Nephron progenitor cell (in vitro differentiated cells): ENCODE data around the gene ACTL10.

Experiments used
- DNase-seq: peaks from one replicate; pipeline ENCODE4 v3.0.0; 2021
- H3K27ac Mint-ChIP-seq: 2 replicates; pipeline ENCODE4 v1.8.0; 2021; ENCODE audit warnings: mild to moderate bottlenecking, moderate library complexity, mixed read lengths
- H3K27me3 Mint-ChIP-seq: 2 replicates; pipeline ENCODE4 v1.8.0; 2021; ENCODE audit warnings: mild to moderate bottlenecking, low read depth, mixed read lengths; ENCODE audit not compliant: poor library complexity
- H3K36me3 Mint-ChIP-seq: 2 replicates; pipeline ENCODE4 v1.8.0; 2021; ENCODE audit warnings: low read depth, mixed read lengths
- H3K4me1 Mint-ChIP-seq: 2 replicates; pipeline ENCODE4 v1.8.0; 2021; ENCODE audit warnings: mixed read lengths
- H3K4me3 Mint-ChIP-seq: 2 replicates; pipeline ENCODE4 v1.8.0; 2021; ENCODE audit warnings: mild to moderate bottlenecking, moderate library complexity, mixed read lengths
- H3K9me3 Mint-ChIP-seq: 2 replicates; pipeline ENCODE4 v1.8.0; 2021; ENCODE audit warnings: mild to moderate bottlenecking, moderate library complexity, mixed read lengths
- TF ChIP-seq, protein P1 (sequence below): fragments of 200-600 bp; sonication (generic); IDR thresholded peaks from 2 replicates; pipeline ENCODE4 v1.5.0; 2021; ENCODE audit warnings: antibody characterized with exemption

The ACTL10 gene

DNA sequence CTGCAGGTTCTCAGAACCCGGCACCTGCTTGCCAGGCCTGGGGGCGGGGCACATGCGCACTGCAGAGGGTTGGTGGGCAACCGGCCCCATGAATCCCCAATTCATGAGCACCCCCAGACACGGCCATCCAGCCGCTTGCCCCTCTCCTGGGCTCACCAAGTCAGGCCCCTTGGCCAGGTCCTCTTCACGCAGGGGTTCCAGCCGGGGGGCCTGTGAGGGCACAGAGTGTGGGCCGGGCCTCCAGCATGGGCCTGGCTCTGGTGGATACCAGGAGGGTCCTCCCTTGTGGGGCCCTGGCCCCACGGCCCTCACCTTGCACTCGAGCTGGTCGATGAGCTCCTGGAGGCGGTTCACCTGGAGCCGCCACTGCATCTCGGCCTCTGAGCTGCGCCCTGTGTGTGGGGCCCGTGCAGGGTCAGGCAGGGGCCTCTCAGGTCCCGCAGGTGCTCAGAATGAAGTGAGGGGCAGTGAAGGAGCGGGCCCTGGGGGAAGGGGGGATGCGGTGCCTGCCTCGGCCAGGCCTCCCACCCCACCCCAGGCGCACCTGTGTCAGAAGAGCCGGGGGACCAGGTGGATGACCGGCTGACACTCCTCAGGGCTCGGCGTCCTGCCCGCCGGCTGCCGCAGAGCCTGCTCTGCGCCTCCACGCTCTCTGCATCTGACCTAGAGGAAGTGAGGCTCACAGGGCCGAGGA lies 7.3 kb upstream of the ACTL10 start:
- no peak overlapping the region for H3K4me3 Mint-ChIP-seq
- TF ChIP-seq, protein P1, sequence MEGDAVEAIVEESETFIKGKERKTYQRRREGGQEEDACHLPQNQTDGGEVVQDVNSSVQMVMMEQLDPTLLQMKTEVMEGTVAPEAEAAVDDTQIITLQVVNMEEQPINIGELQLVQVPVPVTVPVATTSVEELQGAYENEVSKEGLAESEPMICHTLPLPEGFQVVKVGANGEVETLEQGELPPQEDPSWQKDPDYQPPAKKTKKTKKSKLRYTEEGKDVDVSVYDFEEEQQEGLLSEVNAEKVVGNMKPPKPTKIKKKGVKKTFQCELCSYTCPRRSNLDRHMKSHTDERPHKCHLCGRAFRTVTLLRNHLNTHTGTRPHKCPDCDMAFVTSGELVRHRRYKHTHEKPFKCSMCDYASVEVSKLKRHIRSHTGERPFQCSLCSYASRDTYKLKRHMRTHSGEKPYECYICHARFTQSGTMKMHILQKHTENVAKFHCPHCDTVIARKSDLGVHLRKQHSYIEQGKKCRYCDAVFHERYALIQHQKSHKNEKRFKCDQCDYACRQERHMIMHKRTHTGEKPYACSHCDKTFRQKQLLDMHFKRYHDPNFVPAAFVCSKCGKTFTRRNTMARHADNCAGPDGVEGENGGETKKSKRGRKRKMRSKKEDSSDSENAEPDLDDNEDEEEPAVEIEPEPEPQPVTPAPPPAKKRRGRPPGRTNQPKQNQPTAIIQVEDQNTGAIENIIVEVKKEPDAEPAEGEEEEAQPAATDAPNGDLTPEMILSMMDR: no peak
- H3K4me1 Mint-ChIP-seq: peaks cover 16% of the 10 kb centered on the region
- no peaks in the 10 kb centered on the region for H3K27me3 Mint-ChIP-seq
- H3K36me3 Mint-ChIP-seq: no peaks in the 10 kb centered on the region
- H3K9me3 Mint-ChIP-seq: no peaks in the 10 kb centered on the region
- DNase-seq: no peak
- no peak overlapping the region for H3K27ac Mint-ChIP-seq

DNA sequence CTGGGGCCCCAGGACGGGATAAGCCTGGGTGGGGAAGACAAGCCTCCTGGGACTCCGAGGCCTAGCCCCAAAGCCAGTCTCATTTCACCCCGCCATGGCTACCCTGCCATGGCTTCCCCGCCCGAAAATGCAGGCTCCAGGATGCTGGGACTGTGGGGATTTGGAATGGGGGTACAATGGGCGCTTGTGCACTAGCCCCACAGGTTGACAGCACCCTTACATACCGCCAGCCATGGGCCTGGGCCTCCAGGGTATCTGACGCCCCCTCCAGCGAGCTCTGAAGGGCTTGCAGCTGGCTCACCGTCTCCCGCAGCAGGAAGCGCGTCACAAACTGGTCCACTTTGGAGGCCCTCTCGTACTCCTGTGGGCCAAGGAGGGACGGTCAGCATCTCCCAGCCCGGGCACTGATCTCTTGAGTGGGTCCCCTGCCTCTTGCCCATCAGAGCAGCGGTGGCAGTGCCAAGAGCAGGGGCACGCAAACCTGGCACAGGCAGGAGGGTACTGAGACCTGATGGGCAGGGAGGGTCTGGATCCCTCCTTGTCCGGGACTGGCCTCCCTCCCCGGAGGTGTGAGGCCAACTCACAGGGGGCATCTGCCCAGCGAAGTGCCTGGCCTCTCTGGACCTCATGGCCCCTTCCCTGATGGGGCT lies 6.6 kb upstream of the ACTL10 start:
- H3K27me3 Mint-ChIP-seq: no peaks in the 10 kb centered on the region
- TF ChIP-seq, protein P1: no peak
- H3K4me1 Mint-ChIP-seq: peaks cover 17% of the 10 kb centered on the region
- H3K36me3 Mint-ChIP-seq: no peaks in the 10 kb centered on the region
- H3K27ac Mint-ChIP-seq: no peak overlapping the region
- H3K4me3 Mint-ChIP-seq: no peak overlapping the region
- no peaks in the 10 kb centered on the region for H3K9me3 Mint-ChIP-seq
- no peak for DNase-seq

DNA sequence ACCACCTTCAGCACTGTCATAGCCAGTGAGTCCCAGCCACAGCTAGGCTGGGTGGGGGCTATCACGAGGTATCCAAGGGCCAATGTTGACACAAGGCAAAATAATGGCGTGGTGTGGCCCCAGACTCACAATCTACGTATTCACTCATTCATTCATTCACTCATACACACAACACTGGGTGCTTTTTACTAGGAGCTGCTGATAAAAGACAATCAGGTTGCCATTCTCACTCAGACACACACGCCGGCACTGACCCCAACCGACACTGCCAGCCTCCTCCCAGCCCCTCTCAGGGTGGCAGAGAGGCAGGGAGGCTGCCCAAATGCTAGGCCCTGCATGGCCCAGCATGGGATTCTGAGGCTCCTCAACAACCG lies 6.1 kb upstream of the ACTL10 start:
- Mint-ChIP-seq H3K4me1 (peaks cover 22% of the 10 kb centered on the region), H3K4me3 (no peak overlapping the region), H3K9me3 (no peaks in the 10 kb centered on the region), H3K27me3 (no peaks in the 10 kb centered on the region), H3K27ac (no peak overlapping the region), H3K36me3 (no peaks in the 10 kb centered on the region)
- TF ChIP-seq, protein P1: no peak
- no peak for DNase-seq

DNA sequence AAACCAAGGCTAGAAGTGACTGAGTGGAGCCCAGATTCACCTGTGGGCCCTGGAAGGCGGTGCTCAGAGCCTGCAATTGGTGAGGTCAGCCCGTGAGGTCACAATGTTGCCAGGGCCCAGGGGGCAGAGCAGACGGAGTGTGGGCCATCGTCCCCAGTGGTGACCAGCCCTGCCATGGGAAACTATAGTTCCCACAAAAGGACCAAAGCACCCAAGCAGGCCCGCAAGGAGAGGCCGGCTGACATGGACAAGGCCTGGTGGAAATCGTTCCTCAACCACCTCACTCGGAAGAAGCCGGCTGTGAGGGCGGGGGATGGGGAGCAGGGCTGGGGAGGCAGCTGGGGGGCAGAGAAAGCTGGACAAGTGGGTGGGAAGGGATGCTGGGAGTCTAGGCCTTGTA lies 4.6 kb upstream of the ACTL10 start, which contains the start of gene C20orf144:
C20orf144 (plus strand) TSS at position 156 of the 400 bp plus-strand sequence; CDS start at position 175, 19 bp downstream.
- DNase-seq: no peak
- TF ChIP-seq, protein P1: no peak
- no peaks in the 10 kb centered on the region for H3K9me3 Mint-ChIP-seq
- H3K36me3 Mint-ChIP-seq: peaks cover 6% of the 10 kb centered on the region
- peak within 1 kb of the TSS; percentile 63 for H3K27ac Mint-ChIP-seq
- peak within 1 kb of the TSS; percentile 83 for H3K4me3 Mint-ChIP-seq
- H3K27me3 Mint-ChIP-seq: no peaks in the 10 kb centered on the region
- peaks cover 32% of the 10 kb centered on the region for H3K4me1 Mint-ChIP-seq

DNA sequence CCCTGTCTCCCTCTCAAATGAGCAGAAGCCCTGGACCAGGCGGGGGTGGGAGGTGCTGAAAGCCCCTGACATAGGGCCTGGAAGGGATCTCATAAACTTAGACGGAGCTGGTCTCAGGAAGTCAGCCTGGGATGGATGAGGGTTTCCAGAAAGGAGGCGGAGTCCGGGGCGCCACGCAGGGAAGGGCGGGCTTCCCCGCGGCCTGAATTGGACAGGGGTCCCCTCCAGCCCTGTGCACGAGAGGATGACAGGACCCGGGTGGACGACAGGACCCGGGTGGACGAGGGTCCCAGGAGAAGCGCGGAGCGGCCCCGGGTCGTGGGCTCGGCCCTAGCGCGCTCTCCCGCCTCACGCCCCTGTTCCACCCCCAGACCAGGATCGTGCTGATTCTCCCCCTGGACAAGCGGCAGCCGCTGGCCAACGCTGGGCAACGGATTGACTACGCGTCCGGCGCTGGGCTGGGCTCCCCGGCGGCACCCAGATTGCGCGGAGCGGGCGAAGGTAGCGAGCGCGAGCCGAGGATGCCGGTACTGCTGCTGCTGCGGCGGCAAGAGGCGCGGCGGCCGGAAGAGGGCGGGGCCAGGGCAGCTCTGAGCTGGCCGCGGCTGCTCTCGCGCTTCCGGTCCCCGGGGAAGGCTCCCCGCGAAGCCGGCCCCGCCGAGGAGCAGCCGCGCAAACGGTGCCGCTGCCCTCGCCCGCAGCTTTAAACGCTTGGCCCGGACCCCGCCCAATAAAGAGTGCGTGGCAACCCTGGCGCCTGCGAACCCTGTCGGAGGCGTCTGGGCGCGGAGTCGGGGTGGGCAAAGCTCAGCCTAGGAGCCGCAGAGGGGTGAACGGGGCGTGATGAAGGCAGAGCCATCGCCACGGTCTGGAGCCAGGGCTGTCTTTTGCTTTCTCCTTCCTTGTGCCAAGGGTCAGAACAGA lies 3.3 kb upstream of the ACTL10 start:
- no peaks in the 10 kb centered on the region for H3K9me3 Mint-ChIP-seq
- H3K4me1 Mint-ChIP-seq: peaks cover 32% of the 10 kb centered on the region
- peaks cover 8% of the 10 kb centered on the region for H3K36me3 Mint-ChIP-seq
- TF ChIP-seq, protein P1: no peak
- no peak overlapping the region for H3K27ac Mint-ChIP-seq
- no peaks in the 10 kb centered on the region for H3K27me3 Mint-ChIP-seq
- H3K4me3 Mint-ChIP-seq: peak overlapping the region; percentile 83
- DNase-seq: peak; percentile 88
